ENCODE measurements around the gene LSM11.

- no peak for TF ChIP-seq CTCF (conservative IDR thresholded peaks at IDR 0.05; ENCODE audit: low read length)
- no peak for TF ChIP-seq EZH2phosphoT487 (IDR thresholded peaks at IDR 0.05; ENCODE audit: borderline replicate concordance)
Measured at GRCh38 chr5:157748760-157749461, 5.4 kb downstream of the LSM11 start.

Data from Loucy (cell line).